ENCODE results near the gene TTC21A. TPM values are rescaled to one million over a fixed set of nuclear protein-coding genes. Genes with fewer than 3 reads are reported as not detected.

TTC21A gene
- total RNA-seq, 2 experiments from 2014 or later, result 0.97 to 1.2 TPM

GRCh38 chr3:39121621-39122020 is 14.1 kb downstream of the TTC21A start:
- CTCF ChIA-PET, result interaction anchor here (1.5 kb wide), 1 partner anchor 167 kb away, joined by 4 read pairs; no protein-coding TSS in a partner anchor

DNA sequence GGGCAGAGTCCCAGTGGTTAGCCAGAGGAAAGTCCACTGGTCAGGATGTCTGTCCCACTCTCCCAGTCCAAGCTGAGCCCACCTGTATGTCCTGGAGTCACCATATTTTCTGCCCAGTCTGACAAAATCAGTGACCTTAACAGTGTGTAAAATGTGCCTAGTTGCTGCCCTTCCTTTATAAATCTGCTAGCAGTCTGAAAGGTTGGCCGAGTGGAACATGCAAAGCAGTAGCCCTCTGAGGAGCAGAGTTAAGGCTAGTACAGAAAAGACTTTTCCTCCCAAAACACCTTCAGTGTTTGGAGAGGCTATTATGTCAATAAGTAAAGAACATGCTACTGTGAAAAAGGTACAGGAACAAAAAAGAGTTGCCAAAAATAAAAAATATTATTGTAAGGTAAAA is 15.3 kb downstream of the TTC21A start:
- Mint-ChIP-seq H3K27ac (no peak overlapping the region), H3K4me3 (no peak overlapping the region), H3K9me3 (ENCODE audit: insufficient read depth) (no peaks in the 10 kb centered on the region), H3K4me1 (ENCODE audit: low read depth) (peaks cover 12% of the 10 kb centered on the region), H3K36me3 (ENCODE audit: low read depth) (no peaks in the 10 kb centered on the region), H3K27me3 (ENCODE audit: low read depth) (peaks cover 32% of the 10 kb centered on the region)
- DNase-seq (no peak), ATAC-seq (no peak)
- POLR2A ChIA-PET, result no interaction called here
- CTCF ChIA-PET, result interaction anchor here (13.3 kb wide), 1 partner anchor 168 kb away, joined by 148 read pairs; no protein-coding TSS in a partner anchor

More at GRCh38 chr3:39121621-39122020, 14.1 kb downstream of the TTC21A start:
- Mint-ChIP-seq H3K27me3 (ENCODE audit: low read depth) (peaks cover 38% of the 10 kb centered on the region), H3K9me3 (ENCODE audit: insufficient read depth) (no peaks in the 10 kb centered on the region), H3K4me1 (ENCODE audit: low read depth) (no peaks in the 10 kb centered on the region), H3K27ac (no peak overlapping the region), H3K4me3 (no peak overlapping the region), H3K36me3 (ENCODE audit: low read depth) (no peaks in the 10 kb centered on the region)
- POLR2A ChIA-PET, result interaction anchor here (1.2 kb wide), 1 partner anchor 57 kb away, joined by 4 read pairs; no protein-coding TSS in a partner anchor
- DNase-seq (no peak), ATAC-seq (no peak)

DNA sequence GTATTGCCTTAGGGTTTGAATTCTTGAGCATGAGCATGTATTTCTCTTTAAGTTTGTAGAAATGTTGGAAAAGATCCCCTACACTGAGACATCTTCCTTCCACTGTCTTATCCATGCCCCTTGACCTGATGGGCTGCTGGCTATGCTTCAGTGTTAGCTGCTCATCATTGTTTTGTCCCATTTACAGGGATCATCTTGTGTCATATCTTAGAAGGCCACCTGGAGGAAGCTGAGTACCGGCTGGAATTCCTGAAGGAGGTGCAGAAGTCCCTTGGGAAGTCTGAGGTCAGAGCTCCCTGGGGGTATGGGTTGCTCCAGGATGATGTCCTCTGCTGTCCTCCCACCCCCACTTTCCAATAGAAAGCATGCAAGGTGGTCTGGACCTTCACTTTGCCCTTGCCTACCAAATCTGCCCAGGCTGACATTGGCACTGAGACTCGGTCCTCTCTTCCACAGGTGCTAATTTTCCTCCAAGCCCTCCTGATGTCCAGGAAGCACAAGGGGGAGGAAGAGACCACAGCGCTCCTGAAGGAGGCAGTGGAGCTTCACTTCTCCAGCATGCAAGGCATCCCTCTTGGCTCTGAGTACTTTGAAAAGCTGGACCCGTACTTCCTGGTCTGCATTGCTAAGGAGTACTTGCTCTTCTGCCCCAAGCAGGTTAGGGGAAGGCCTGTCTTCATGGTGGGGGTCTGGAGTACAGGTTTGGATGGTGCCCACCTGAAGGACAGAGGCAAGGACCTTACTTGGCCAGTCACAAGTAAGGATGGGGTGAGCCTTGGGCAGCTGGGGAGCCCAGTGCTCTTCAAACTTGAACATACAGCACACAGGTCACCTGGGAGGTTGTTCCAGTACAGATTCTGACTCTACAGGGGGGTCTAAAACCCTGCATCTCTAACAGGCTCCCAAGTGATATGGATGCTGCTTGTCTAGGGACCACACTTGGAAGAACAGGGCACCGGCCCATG is 17.7 kb downstream of the TTC21A start:
- Mint-ChIP-seq H3K4me3 (no peak overlapping the region), H3K9me3 (ENCODE audit: insufficient read depth) (no peaks in the 10 kb centered on the region), H3K27me3 (ENCODE audit: low read depth) (peaks cover 25% of the 10 kb centered on the region), H3K4me1 (ENCODE audit: low read depth) (peaks cover 22% of the 10 kb centered on the region), H3K36me3 (ENCODE audit: low read depth) (no peaks in the 10 kb centered on the region), H3K27ac (no peak overlapping the region)
- ATAC-seq (no peak), DNase-seq (no peak)
- CTCF ChIA-PET, result interaction anchor here (1.1 to 13.3 kb wide), 8 partner anchors 8 to 165 kb away, joined by 3 to 148 read pairs (median 6); partner anchors contain the start of gene CX3CR1
- POLR2A ChIA-PET, result no interaction called here

- peaks cover 24% of the 10 kb centered on the region for H3K27me3 Mint-ChIP-seq (ENCODE audit: low read depth)
Observed at GRCh38 chr3:39125841-39126500, 18.5 kb downstream of the TTC21A start.

GRCh38 chr3:39126532-39127071 is 19.1 kb downstream of the TTC21A start:
- DNase-seq, result peak; percentile 52
- H3K27ac Mint-ChIP-seq, result no peak overlapping the region
- ATAC-seq, result peak; percentile 41

More at GRCh38 chr3:39125841-39126500, 18.5 kb downstream of the TTC21A start:
- Mint-ChIP-seq H3K36me3 (ENCODE audit: low read depth) (no peaks in the 10 kb centered on the region), H3K4me3 (no peak overlapping the region), H3K9me3 (ENCODE audit: insufficient read depth) (no peaks in the 10 kb centered on the region), H3K4me1 (ENCODE audit: low read depth) (peaks cover 24% of the 10 kb centered on the region), H3K27ac (no peak overlapping the region)
- no peak for DNase-seq
- CTCF ChIA-PET, result interaction anchor here (0.9 to 13.3 kb wide), 13 partner anchors 8 to 252 kb away, joined by 3 to 148 read pairs (median 6); partner anchors contain the start of gene CX3CR1
- no peak for ATAC-seq
- POLR2A ChIA-PET, result interaction anchor here (0.6 to 1.3 kb wide), 4 partner anchors 52 to 282 kb away, joined by 3 to 4 read pairs (median 3); no protein-coding TSS in a partner anchor

DNA sequence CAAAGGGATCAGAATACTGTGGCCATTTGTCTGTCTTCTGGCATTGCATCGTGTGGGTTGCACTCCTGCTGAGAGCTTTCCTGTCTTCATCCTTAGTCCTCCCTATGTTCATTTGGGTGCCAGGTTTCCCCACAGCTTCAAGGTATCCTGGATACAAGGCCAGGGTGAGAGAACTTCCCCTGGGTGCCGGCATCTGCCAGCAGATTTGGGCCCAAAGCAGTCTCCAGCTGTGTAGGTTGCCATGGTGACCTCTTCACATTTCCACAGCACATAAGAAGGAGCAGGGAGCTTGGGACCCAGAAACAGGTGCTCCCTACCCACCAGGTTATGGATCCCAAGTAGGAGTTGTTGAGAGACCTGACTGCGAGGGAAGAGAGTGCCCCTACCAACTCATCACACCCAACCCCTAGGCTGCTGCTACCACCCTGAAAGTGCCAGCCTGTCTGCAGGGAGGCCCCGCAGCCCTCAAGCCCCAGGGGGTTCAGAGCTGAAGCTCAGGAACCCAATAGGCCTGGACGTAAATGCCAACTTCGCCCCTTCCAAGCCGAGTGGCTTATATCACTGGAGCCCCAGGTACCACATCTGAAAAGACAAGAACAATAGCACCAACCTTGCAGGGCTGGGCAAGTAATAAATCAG is 19.9 kb downstream of the TTC21A start:
- DNase-seq (no peak), ATAC-seq (peak; percentile 25)
- Mint-ChIP-seq H3K27me3 (ENCODE audit: low read depth) (peaks cover 15% of the 10 kb centered on the region), H3K36me3 (ENCODE audit: low read depth) (no peaks in the 10 kb centered on the region), H3K4me3 (peak overlapping the region; percentile 4), H3K9me3 (ENCODE audit: insufficient read depth) (no peaks in the 10 kb centered on the region), H3K27ac (peak overlapping the region; percentile 63), H3K4me1 (ENCODE audit: low read depth) (peaks cover 28% of the 10 kb centered on the region)
- ChIA-PET CTCF (interaction anchor here (0.6 to 13.3 kb wide), 21 partner anchors 10 to 234 kb away, joined by 3 to 148 read pairs (median 4); partner anchors contain the start of gene CX3CR1), POLR2A (interaction anchor here (0.8 to 1.4 kb wide), 5 partner anchors 9 to 161 kb away, joined by 3 to 5 read pairs (median 4); no protein-coding TSS in a partner anchor)

More at GRCh38 chr3:39126532-39127071, 19.1 kb downstream of the TTC21A start:
- Mint-ChIP-seq H3K9me3 (ENCODE audit: insufficient read depth) (no peaks in the 10 kb centered on the region), H3K4me3 (no peak overlapping the region), H3K4me1 (ENCODE audit: low read depth) (peaks cover 28% of the 10 kb centered on the region), H3K27me3 (ENCODE audit: low read depth) (peaks cover 21% of the 10 kb centered on the region), H3K36me3 (ENCODE audit: low read depth) (no peaks in the 10 kb centered on the region)
- ChIA-PET POLR2A (interaction anchor here (0.7 to 1.3 kb wide), 4 partner anchors 11 to 281 kb away, joined by 3 to 4 read pairs (median 3); no protein-coding TSS in a partner anchor), CTCF (interaction anchor here (0.6 to 13.3 kb wide), 18 partner anchors 9 to 251 kb away, joined by 3 to 148 read pairs (median 4); partner anchors contain the start of gene CX3CR1)

DNA sequence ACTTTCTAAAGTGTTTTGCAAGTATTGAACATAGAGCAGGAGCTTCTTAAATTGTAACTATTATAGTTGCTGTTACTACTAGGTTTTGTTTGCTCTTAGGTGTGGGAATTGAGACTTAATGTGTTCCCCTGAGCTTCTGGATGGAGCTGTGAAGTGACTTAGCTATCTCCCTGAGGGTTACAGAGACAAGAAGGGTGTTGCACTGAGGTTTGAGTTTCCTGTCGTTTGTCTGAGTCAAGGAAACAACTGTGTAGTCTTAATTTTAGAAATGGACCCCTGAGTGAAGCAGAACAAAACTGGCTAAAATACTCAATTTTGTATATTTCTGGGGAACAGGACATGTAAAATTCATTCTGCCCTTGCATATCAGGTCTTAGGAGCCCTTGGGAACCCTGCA is 20.4 kb downstream of the TTC21A start:
- Mint-ChIP-seq H3K4me3 (peak overlapping the region; percentile 4), H3K27me3 (ENCODE audit: low read depth) (peaks cover 10% of the 10 kb centered on the region), H3K27ac (peak overlapping the region; percentile 63), H3K9me3 (ENCODE audit: insufficient read depth) (no peaks in the 10 kb centered on the region), H3K36me3 (ENCODE audit: low read depth) (no peaks in the 10 kb centered on the region), H3K4me1 (ENCODE audit: low read depth) (peaks cover 28% of the 10 kb centered on the region)
- ChIA-PET CTCF (interaction anchor here (0.8 to 13.3 kb wide), 12 partner anchors 13 to 163 kb away, joined by 3 to 148 read pairs (median 6); no protein-coding TSS in a partner anchor), POLR2A (interaction anchor here (0.8 to 1.4 kb wide), 4 partner anchors 10 to 19 kb away, joined by 3 to 5 read pairs (median 4); no protein-coding TSS in a partner anchor)
- ATAC-seq, result peak; percentile 83
- DNase-seq, result no peak

GRCh38 chr3:39128951-39129350 is 21.5 kb downstream of the TTC21A start:
- DNase-seq (no peak), ATAC-seq (no peak)
- Mint-ChIP-seq H3K4me1 (ENCODE audit: low read depth) (peaks cover 28% of the 10 kb centered on the region), H3K27ac (no peak overlapping the region), H3K36me3 (ENCODE audit: low read depth) (no peaks in the 10 kb centered on the region), H3K9me3 (ENCODE audit: insufficient read depth) (no peaks in the 10 kb centered on the region), H3K27me3 (ENCODE audit: low read depth) (peaks cover 5% of the 10 kb centered on the region), H3K4me3 (no peak overlapping the region)
- POLR2A ChIA-PET, result interaction anchor here (1.4 kb wide), 1 partner anchor 11 kb away, joined by 5 read pairs; no protein-coding TSS in a partner anchor
- CTCF ChIA-PET, result interaction anchor here (1.3 to 13.3 kb wide), 3 partner anchors 17 to 162 kb away, joined by 4 to 148 read pairs (median 5); no protein-coding TSS in a partner anchor

- POLR2A ChIA-PET, result interaction anchor here (2.0 kb wide), 1 partner anchor 18 kb away, joined by 6 read pairs; no protein-coding TSS in a partner anchor
Observed at GRCh38 chr3:39130026-39130425, 22.5 kb downstream of the TTC21A start.

GRCh38 chr3:39130693-39131265 is 23.3 kb downstream of the TTC21A start:
- ChIA-PET CTCF (interaction anchor here (0.6 to 13.3 kb wide), 3 partner anchors 59 to 315 kb away, joined by 3 to 148 read pairs (median 6); no protein-coding TSS in a partner anchor), POLR2A (interaction anchor here (1.2 to 2.0 kb wide), 2 partner anchors 17 to 42 kb away, joined by 4 to 6 read pairs; no protein-coding TSS in a partner anchor)
- no peak for DNase-seq
- no peak overlapping the region for H3K4me3 Mint-ChIP-seq
- no peaks in the 10 kb centered on the region for H3K36me3 Mint-ChIP-seq (ENCODE audit: low read depth)
- no peaks in the 10 kb centered on the region for H3K9me3 Mint-ChIP-seq (ENCODE audit: insufficient read depth)
- no peak for ATAC-seq
- peaks cover 28% of the 10 kb centered on the region for H3K4me1 Mint-ChIP-seq (ENCODE audit: low read depth)
- H3K27me3 Mint-ChIP-seq (ENCODE audit: low read depth), result peaks cover 2% of the 10 kb centered on the region
- peak overlapping the region; percentile 47 for H3K27ac Mint-ChIP-seq

More at GRCh38 chr3:39130026-39130425, 22.5 kb downstream of the TTC21A start:
- ATAC-seq, result no peak
- no peak for DNase-seq
- Mint-ChIP-seq H3K4me3 (no peak overlapping the region), H3K27me3 (ENCODE audit: low read depth) (peaks cover 2% of the 10 kb centered on the region), H3K4me1 (ENCODE audit: low read depth) (peaks cover 28% of the 10 kb centered on the region), H3K36me3 (ENCODE audit: low read depth) (no peaks in the 10 kb centered on the region), H3K27ac (no peak overlapping the region), H3K9me3 (ENCODE audit: insufficient read depth) (no peaks in the 10 kb centered on the region)
- CTCF ChIA-PET, result interaction anchor here (13.3 kb wide), 1 partner anchor 160 kb away, joined by 148 read pairs; no protein-coding TSS in a partner anchor
